Stimulated activated CD4-positive, alpha-beta T cell treated with anti-CD3 and anti-CD28 coated beads, Interleukin-4, amount 100 ng/mL, for 48 hours (primary cell): ENCODE data around the gene NAA50.

Experiments
- DNase-seq, 2 donors: peaks; one replicate each; pipeline ENCODE4 v3.0.0-alpha.2; 2020; ENCODE audit warnings: low read depth in 2 of 2

NAA50 gene

DNA sequence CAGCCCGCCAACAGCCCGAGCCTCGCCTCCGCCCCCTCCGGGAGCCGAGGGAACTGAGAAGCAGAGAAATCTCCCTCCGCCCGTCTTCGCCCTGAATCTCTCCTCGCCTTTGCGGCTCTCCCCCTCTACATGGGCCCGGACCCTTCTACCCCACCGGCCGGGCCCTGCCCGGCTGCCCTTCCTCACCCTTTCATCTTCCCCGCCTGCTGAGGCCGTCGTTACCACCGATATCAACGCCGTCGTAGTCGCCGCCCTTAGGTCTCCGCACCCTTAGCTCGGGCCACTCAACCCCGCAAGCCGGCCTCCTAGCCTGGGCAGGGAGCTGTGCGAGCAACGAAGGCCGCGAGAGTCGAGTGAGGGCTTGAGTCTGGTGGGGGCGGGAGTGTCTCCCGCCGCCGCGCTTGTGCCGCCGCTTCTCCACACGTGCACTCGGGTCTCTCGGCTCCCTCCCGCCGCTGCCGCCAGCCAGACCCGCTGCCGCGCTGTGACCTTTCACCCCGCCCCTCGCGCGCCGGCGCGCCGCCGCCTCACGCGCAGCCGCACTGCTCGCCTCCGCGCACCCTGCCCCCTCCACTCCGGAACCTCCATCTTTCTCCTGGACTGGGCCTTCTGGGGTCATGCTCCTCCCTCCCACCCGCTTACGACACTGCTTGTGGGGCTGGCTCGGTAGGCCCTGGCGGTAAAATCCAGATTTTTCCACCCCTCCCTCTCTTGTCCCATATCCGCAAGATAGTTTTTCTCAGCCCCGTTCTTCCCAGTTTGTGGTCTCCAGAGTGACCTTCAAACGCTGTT, at the start of gene NAA50:
Gene NAA50 (minus strand): TSS at position 494 of the 792 bp plus-strand sequence. CDS start 300 bp downstream, at position 194.
- DNase-seq: peak; percentile 89

DNA sequence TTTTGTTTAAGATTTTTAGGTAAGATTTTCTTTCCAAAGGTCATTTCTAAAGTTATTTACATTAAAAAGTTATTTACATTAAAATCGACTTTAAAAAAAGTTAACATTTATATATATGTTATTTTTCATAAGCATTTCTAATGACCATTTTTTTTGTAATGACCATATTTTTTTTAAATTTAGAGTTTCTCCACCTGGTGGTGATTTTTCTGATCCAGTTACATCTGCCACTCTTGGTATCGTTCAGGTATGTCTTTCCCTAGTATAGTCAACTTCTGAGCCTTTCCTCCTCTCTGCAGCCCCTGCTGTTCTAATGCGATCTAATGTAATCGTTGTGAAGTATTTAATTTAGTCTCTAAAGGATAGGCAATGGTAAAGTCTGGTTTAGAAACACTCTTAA, 49.6 kb upstream of the NAA50 start:
- DNase-seq: no peak

DNA sequence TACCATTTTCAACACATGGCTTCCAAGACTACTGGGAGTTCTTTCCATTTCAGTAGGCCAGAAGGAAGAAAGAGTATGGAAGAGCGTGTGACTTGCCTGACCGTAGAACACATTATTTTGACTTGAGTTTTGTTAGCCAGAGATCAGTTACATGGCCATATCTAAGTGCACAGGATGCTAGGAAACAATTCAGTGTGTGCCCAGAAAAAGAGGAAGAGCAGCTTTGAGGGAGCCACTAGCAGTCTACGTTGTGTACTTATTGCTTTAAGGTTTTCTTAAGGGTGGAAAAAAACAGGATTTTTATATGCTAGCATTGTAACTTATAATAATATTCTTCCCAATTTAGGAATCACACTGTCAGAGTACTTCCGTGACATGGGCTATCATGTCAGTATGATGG, 48.5 kb upstream of the NAA50 start:
- no peak for DNase-seq

DNA sequence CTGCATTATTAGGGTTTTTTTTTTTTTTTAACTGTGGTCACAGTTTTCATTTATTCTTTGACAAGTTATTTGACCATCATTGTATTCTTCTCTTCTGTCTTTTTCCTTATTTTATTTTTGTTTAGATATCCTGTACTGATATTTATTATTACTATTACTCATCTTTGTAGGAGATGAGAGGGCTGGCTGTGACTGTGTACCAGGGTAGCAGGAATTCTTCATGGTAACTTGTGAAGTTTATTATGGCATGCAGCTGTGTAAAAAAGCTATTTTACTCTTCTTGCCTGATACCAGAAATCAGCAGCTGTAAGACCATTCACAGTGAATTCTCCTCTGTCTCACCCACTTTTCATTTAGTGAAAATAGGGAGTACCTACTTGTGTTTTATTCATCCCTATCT, 45.3 kb upstream of the NAA50 start:
- no peak for DNase-seq

DNA sequence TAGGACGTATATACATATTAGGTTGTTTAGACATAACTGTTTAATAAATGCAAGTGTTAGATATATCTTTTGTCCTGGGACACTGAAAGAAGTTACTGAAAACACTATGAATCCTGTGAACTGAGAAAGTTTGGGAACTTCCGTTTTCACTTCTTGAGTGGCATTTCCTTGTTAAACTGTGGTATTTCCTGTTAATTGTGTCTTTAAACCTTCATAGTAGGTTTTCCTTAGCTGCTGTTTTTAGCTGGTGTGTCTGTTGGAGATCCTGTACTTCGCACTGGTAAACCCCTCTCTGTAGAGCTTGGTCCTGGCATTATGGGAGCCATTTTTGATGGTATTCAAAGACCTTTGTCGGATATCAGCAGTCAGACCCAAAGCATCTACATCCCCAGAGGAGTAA, 37.9 kb upstream of the NAA50 start:
- no peak for DNase-seq

DNA sequence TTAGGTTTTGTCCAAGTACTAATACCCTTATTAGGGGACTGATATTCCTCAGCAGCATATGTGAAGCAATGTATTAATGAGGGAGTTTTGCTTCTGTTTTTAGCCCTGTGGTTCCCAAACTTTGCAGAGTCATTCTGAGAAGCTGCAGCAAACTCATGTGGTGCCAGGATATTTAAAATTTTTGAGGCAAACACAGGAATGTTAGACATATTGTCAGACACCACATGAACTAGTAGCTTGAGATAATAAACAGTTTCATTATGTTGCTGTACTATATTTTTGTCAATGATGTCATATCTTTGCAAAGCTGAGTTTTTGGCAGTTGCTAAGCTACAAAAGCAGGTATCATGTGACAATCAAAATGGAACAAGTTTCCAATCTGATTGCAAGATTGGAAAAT, 37.4 kb upstream of the NAA50 start:
- DNase-seq: no peak

DNA sequence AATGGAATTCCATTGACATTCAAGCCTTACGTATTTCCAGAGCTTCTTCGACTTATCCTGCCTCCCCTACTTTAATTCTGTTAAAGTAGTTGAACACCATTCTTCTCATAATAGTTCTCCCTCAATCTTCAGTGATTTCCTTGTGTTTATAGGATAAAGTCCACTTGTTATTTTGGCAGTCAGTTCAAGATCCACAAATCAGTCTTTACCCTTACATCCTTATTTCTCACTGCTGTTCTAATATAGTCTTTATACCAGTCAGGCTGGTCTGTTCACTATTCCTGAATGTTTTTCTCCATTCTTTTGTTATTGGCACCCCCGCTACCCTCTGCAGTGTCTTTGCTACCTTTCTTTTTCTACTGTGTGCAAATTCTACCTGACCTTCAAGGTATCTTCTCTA, 30.5 kb upstream of the NAA50 start:
- no peak for DNase-seq

DNA sequence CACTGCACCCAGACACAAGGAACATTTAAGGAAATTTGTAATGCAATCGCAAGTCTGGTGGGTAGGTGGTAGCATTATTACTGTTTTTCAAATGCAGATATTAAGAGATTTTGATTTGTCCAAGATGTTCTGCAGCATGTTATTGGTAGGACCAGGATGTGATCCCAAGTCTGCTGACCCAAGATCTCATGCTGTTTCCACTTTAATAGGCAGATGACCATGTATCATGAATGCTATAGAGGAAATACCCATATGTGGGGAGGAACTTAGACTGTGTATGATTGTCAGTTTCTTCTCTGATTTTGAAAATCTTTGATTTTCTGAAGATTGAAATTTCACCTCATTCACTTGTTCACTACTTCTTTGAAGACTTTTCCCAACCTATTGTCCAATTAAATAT, 29.5 kb upstream of the NAA50 start:
- DNase-seq: no peak

DNA sequence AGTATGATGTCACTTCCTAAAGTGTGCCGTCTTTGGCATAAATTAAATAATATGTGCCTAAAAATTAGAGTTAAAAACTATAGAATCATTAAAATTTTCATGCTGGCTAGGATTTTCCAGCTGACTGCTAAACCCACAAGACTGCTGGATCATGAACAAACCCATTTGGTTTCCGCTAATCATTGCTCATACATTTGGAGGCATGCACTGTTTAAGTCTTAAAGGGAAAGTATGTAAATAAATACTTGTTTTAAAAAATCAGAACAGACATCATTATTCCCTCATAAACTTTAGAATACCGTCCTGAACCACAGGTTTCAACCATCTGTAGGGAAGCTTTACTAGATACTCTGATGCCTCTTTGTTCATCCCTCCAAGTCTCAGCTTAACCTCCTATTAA, 27.3 kb upstream of the NAA50 start:
- no peak for DNase-seq

DNA sequence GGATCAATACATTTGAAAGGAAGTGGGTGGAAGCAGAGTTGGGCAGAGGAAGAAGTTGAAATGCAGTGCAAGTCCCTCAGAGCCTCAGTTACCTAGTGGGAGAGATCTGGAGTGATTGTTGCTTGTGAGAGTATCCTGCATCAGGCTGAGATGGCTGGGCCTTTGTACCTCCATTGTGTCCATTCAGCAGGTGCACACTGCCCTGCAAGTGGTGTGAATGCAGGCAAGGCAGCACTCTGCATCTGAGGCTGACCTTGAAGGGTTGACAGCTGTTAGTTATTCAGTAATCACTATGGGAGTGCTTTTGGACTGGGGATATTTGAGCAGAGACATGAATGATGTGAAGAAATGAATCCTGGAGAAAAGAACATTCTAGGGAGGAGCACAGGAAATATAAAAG, 25.9 kb upstream of the NAA50 start:
- no peak for DNase-seq

DNA sequence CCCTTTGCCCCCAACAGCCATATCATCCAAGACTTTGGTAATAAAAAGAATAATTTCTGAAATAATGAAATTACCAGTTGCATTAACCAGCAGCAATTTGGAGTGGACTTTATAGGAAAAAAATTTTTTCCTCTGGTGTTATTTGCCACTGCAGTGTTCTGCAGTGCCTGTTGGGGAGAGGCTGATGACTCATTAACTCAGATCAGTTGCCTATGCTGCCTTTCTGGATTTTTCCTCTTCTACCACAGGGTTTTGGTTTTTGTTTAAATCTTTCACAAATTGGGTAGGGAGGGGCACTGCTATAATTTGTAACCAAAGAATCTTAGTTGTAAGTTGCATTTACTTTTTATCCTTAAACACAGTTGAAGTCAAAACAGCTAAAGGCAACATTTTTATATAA, 23.5 kb upstream of the NAA50 start:
- no peak for DNase-seq

DNA sequence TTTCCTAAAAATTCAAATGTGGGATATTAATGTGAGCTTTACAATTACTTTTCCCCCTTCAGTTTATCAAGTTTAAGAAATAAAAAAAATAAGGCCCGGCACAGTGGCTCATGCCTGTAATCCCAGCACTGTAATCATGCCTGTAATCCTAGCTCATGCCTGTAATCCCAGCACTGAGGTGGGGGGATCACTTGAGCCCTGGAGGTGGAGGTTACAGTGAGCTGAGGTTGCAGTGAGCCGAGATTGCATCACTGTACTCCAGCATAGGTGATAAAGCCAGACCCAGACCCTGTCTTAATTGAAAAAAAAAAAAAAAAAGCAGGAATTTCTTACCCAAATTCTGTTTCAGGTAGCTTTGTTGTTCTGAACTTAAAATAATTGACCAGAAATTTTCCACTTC, 18.6 kb upstream of the NAA50 start:
- DNase-seq: no peak

DNA sequence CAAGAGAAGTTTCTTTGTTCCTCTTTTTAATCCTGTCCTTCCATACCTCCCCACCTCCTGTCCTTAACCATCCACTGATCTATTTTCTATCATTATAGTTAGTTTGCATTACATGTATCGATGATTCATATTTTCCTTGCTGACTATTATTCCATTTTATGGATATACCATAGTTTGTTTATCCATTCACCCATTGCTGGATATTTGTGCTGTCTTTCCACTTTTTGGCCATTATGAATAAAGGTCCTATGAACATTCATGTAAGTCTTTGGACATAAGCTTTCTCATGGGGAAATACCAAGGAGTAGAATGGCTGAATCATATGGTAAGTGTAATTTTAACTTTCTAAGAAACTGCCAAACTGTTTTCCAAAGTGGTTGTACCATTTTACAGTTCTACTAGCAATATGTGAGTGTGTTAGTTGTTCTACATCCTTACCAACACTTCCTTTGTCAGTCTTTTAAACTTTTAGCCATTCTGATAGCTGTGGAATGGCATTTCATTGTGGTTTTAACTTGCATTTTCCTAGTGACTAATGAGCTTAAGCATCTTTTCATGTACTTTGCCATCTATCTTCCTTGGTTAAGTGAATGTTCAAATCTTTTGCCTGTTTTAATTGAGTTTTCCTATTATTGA, 12.5 kb upstream of the NAA50 start:
- DNase-seq: no peak

DNA sequence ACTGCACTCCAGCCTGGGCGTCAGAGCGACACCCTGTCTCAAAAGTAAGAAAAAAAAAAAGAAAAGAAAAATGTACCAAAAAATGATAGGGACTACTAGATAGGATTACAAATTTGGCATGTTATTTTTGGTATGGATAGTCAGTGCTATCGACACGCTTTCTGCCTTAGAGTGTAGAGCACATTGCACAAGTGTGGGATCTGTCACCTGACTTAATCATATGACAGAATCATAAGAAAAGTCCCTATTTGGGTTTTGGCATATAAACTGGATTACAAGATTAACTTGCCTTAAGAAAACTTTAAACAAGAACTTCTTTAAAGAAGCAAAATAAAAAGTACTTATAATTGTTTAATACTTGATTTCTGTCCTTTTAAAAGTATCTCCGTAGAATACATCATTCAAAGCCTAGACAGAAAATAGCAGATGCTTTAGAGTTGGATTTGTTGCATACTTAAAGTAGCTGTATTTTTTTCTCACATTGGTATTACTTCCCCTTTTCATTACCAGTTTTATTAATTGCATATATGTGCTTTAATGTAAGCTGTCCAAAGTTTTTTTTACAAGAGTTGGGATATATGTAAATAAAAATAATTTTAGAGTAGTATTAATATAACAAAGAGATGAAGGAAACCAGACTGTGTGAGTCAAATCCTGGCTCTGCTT, 8.6 kb upstream of the NAA50 start:
- DNase-seq: no peak

DNA sequence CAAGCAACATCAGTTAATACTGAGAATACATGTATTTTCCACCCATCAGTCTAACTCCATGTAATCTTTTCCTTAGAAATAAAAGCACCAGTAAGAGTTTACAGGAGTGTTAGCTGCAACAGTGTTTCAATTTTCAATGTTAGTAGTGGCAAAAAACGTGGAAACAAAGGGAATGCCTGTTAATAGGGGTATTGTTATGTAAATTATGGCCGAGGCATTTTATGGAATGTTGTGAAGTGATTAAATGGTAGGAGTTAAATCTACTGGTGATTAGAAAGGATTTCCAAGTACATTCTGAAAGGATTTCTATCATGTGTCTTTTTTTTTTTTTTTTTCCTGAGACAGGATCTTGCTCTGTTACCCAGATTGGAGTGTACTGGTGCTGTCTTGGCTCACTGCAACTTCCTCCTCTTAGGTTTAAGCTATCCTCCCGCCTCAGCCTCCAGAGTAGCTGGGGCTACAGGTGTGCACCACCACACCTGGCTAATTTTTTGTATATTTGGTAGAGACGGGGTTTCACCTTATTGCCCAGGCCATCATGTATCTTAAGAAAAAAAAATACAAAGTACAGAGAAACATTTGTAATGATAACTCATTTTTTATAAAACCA, 7.4 kb upstream of the NAA50 start:
- no peak for DNase-seq

DNA sequence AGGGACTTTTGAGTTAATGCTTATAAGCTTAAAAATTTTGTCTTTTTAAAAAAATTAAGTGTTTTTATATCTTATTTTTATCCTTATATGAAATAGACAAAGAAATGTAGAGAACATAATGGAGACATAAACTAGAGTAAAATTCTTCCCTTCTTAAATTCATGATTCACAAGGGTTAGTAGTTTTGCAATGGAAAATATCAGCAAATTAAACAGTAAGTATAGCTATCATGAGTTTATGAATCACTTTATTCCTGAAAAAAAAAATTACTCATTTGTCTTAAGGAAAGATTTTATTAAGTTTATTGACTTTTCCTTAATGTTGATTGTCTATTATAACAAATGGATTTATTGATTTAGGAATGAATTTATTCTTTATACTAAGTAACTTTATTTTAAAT, 5.1 kb upstream of the NAA50 start:
- no peak for DNase-seq

DNA sequence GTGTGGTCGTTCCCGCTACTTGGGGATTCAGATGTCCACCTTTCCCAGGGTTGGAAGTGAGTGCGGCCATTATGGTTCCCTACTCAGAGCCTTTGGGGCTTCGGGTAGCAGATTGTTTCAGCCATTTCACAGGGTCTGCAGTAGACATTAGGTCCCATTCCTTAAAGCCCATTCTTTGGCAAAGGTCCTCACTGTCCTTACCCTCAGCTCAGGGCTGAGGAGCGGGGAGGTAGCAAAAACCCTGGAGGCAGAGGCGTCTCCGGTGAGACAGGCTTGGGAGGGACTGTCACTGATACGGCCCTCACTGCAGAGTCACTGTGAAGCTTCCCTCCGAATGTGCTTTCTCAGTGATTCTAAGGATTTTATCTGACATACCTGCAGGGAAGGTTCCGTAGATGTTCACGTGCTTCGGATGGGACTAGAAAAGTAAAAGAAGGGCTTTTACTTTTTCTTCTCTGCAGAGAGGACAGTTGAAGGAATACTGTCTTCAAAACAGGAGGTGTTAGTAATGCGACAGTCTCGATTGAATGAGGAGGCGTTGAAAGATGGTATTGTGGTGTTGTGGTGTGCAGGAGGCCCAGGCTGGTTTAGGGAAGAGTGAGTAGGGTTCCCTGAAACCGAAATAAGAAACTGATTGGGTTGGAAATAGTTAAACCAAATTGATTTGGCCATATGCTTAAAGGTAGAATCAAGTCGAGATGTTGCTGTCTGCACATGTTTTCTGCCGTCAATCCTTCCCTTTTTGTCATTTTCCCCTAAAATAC, 1.4 kb upstream of the NAA50 start:
- peak; percentile 15 to 32 for DNase-seq

DNA sequence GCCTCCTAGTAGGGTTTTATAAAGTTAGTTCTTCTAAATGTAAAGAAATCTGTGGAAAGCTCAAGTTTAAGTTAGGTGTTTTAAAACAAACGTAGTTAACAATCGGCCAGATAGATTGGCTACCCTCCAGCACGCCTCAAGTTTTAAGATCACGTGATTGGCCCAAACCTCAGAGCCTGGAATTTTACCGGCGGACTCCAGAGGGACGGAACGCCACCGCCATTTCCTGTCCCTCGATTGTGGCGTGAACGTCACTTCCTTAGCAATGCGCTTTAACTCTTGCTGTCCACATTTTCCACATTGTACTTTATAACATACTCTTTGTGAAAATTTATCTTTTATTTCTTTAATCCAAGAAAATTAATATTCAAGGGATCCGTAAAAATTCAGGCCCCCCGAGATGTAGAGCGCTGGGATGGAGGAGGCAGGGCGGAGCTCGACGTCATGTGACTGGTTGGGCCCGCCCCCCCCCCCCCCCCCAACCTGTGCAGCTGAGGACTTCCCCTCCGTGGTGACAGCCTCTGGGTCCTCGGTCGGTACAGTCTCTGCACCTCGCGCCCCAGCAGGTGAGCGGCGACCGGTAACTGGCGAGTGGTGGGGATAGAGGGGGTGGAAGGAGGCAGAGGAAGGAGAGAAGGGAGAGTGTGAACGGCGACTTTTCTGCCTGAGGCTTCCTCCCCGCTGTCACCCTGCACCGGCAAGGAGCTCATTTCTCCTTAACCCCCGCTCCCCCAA, 666 bp upstream of the NAA50 start, which contains the start of gene ATP6V1A:
Gene ATP6V1A (plus strand): TSS at position 488 of the 735 bp plus-strand sequence. CDS start 31,719 bp downstream, outside the sequence.
- DNase-seq: peak; percentile 62 to 80

DNA sequence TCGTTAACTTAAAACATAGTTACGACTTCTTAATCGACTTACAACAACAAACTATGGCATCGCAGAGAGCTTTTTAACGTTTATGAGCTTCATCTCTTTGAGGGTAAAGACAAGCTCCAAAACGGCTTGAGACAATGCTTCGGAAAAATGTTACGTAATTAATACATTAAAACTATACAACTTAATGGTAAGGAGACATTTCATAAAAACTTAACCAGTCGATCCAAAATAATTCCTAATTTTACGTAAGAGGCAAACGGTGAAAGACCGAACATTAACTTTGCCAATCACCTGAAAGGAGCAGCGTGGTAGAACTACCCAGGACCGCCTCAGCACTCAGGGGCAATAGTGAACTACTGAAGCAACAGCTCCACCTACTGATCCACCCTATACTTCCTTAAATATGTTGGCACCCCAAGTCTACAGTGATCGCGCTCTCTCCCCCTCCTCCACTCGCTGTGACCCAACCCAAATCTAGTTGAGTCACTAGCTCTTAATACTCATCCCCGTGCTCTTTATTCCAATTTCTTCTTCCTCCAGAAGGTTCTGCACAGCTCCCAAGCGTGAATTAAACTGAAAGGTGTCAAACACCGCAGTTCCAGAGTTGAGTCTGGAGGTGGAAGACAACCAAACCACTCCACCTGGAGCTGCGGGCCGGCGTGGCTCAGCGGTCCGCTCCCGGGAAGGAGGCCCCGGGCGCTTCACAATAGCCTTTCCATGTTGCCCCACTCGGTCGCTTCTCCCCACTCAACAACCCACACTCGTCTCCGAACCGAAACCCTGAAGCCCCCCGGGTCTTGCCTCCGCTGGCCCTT, 901 bp downstream of the NAA50 start:
- peak; percentile 45 to 74 for DNase-seq

DNA sequence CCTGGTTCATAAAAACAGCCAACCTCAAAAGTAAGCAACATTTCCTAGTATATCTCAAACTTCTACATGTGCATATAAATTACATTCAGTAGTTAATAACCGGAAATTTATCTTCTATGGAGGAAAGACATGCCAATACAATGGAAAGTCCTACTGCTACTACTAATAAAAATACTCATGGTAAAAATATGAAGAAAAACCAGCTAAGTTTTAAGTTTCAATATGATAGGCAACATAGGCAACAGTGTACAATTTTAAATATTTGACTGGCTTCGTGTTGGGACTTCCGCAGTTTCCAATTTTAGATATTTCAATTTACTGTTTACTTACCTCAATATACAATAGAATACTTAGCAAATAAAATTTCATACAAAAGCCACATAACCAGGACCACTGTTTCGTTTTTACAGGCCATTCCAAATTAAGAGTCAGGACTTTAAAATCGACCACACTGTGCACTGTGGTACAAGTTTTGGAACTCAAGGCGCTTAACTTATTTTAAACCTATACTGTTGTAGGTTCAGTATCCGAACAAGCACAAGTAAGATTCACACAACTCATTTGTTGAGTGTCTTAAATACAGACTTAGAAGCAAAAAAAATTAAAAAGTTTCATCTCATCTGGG, 2.9 kb downstream of the NAA50 start:
- DNase-seq: no peak
